NCI-H1694 (cell line): ENCODE data around the gene PCDHGA7.
"Not testable (repeated sequence)": the region's sequence is repeated elsewhere in the genome, so short reads cannot be mapped to it uniquely, and the experiment has no call there.

Source experiments
- DNase-seq: peaks from one replicate; lab custom pipeline; 2025; lab: John Stamatoyannopoulos, UW

Gene PCDHGA7

GRCh38 chr5:141398608-141399007, 16.1 kb downstream of the PCDHGA7 start:
- no peak for DNase-seq

GRCh38 chr5:141399555-141400258, 17.2 kb downstream of the PCDHGA7 start:
- no peak for DNase-seq

GRCh38 chr5:141402553-141403243, 20.2 kb downstream of the PCDHGA7 start, which contains the start of gene PCDHGA9:
Gene PCDHGA9, plus strand, starts transcription at chr5:141402778. Its CDS starts 175 bp downstream, at chr5:141402953.
- no peak for DNase-seq

GRCh38 chr5:141403387-141403786, 20.8 kb downstream of the PCDHGA7 start:
- no peak for DNase-seq

GRCh38 chr5:141407790-141408505, 25.4 kb downstream of the PCDHGA7 start, which contains the start of gene PCDHGB6:
Gene PCDHGB6, plus strand, starts transcription at chr5:141408021. Its CDS starts 182 bp downstream, at chr5:141408203.
- DNase-seq = not testable (repeated sequence)

- DNase-seq = no peak
Observed at GRCh38 chr5:141409598-141410306, 27.2 kb downstream of the PCDHGA7 start.

- DNase-seq = no peak
Observed at GRCh38 chr5:141411575-141411974, 29.0 kb downstream of the PCDHGA7 start.

GRCh38 chr5:141412854-141413539, 30.5 kb downstream of the PCDHGA7 start, which contains the start of gene PCDHGA10:
Gene PCDHGA10, plus strand, starts transcription at chr5:141412987. Its CDS starts 189 bp downstream, at chr5:141413176.
- DNase-seq = peak; percentile 33

GRCh38 chr5:141413540-141414069, 31.1 kb downstream of the PCDHGA7 start:
- DNase-seq = no peak

GRCh38 chr5:141414548-141415274, 32.2 kb downstream of the PCDHGA7 start:
- not testable (repeated sequence) for DNase-seq

- DNase-seq = not testable (repeated sequence)
Observed at GRCh38 chr5:141415275-141415618, 32.7 kb downstream of the PCDHGA7 start.

- not testable (repeated sequence) for DNase-seq
Observed at GRCh38 chr5:141417494-141418172, 35.1 kb downstream of the PCDHGA7 start, which contains the start of gene PCDHGB7. Gene PCDHGB7, plus strand, starts transcription at chr5:141417677. Its CDS starts 183 bp downstream, at chr5:141417860.

GRCh38 chr5:141419074-141419880, 36.7 kb downstream of the PCDHGA7 start:
- no peak for DNase-seq

GRCh38 chr5:141420855-141421488, 38.4 kb downstream of the PCDHGA7 start, which contains the start of gene PCDHGA11:
Gene PCDHGA11, plus strand, starts transcription at chr5:141421051. Its CDS starts 177 bp downstream, at chr5:141421228.
- no peak for DNase-seq

GRCh38 chr5:141421489-141421855, 38.9 kb downstream of the PCDHGA7 start:
- no peak for DNase-seq

- no peak for DNase-seq
Observed at GRCh38 chr5:141422742-141423291, 40.3 kb downstream of the PCDHGA7 start.

GRCh38 chr5:141427783-141428426, 45.4 kb downstream of the PCDHGA7 start:
- DNase-seq = no peak
